Astrocyte of the spinal cord (primary cell): ENCODE measurements around the gene SLAMF8.

Source experiments
- DNase-seq: peaks from one replicate; pipeline ENCODE4 v3.0.0; 2011; ENCODE audit warnings: low read depth, low spot score
- H3K4me3 ChIP-seq: 2 replicates; pipeline ENCODE4 v1.5.1; 2011; ENCODE audit warnings: low read depth, mild to moderate bottlenecking, low read length, moderate library complexity
- in situ Hi-C: cut with HindIII; loops from 2 replicates; pipeline ENCODE4 v1.10.0; 2017; ENCODE audit warnings: low sequenced_read_pairs
- TF ChIP-seq, protein P1 (sequence below): IDR thresholded peaks from 2 replicates; pipeline ENCODE4 v1.5.1; 2012; ENCODE audit warnings: low read depth, mild to moderate bottlenecking, low read length, inconsistent platforms

Gene SLAMF8

DNA sequence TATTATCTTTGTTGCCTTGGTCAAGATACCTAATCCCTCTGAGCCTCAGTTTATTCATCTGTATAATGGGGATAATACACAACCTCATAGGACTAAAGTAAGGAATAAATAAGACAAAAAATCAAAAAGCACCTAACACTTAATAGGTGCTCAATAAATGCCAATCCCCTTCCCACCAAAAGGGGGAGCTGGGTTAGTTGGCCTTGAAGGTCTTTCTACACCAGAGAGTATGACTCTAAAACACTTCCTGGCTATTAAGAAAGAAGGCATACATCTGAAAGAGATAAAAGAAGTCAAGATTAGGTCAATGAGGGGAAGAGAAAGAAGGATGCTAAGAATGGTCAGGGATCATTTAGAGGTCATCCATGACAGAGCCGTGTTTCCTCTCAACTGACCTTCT is 24.7 kb downstream of the SLAMF8 start:
- in situ Hi-C loops, result no loop called here
- TF ChIP-seq, protein P1, sequence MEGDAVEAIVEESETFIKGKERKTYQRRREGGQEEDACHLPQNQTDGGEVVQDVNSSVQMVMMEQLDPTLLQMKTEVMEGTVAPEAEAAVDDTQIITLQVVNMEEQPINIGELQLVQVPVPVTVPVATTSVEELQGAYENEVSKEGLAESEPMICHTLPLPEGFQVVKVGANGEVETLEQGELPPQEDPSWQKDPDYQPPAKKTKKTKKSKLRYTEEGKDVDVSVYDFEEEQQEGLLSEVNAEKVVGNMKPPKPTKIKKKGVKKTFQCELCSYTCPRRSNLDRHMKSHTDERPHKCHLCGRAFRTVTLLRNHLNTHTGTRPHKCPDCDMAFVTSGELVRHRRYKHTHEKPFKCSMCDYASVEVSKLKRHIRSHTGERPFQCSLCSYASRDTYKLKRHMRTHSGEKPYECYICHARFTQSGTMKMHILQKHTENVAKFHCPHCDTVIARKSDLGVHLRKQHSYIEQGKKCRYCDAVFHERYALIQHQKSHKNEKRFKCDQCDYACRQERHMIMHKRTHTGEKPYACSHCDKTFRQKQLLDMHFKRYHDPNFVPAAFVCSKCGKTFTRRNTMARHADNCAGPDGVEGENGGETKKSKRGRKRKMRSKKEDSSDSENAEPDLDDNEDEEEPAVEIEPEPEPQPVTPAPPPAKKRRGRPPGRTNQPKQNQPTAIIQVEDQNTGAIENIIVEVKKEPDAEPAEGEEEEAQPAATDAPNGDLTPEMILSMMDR, result peak; percentile 17
- DNase-seq, result no peak
- no peak overlapping the region for H3K4me3 ChIP-seq

DNA sequence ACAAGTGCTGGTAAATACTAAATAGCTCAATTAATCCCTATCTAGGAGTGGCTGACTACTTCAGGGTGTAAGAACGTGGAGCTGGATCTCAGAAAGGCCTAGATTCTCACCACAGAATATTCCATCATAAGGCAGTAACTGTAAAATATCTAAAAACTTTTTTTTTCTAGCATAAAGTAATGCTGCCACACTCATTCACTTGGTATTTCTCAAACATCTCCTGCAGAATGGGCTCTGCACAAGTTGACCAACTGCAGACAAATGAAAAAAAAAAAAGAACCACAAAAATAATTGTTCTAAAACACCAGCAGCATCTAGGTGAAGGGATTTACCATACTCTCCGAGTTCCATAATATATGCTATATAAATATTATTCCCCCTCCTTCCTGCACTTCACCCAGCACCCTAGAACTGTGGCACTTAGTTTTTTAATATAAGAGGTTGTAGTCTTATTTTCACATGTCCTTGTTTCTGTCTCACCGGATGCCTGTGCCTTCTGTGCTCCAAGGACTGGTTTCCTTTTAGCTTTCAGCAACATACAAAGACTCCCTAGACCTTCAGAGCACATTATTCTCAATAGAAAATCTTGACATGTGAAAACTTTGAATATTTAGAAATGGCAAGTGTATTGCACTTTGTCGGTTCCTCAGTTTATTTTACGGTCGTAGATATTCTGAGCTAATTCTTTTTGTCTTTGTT is 26.9 kb downstream of the SLAMF8 start:
- TF ChIP-seq, protein P1, result no peak
- in situ Hi-C loops, result no loop called here
- peak; percentile 48 for DNase-seq
- H3K4me3 ChIP-seq, result peak overlapping the region; percentile 51

DNA sequence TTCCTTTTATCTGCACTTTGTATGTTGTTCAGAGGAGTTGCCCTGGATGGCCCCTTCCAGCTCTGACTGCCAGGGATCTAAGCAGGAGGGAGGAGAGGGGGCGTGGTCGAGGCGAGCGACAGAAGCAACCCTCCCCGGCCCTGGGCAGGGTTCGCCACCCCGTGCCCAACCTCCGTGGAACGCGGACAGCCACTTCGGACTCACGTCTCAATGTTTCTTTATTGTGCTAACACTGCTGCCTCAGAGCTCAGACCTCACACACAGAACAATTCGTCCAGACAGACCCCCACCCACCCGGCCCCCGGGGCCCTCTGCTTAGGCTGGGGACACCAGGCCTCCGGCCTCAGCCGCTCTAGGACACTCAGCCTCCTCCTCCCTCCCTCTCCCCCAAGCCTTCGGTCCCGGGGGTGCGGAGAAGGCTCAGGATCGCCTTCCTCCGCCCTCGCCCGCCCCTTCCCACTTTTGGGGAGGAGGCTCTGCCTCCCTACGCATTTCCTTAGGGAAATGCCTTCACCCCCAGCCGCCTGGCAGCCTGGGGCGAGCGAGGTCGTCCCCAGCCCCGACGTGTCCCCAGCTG is 27.5 kb downstream of the SLAMF8 start:
- peak overlapping the region; percentile 51 for H3K4me3 ChIP-seq
- TF ChIP-seq, protein P1, result no peak
- in situ Hi-C loops, result no loop called here
- peak; percentile 57 for DNase-seq

DNA sequence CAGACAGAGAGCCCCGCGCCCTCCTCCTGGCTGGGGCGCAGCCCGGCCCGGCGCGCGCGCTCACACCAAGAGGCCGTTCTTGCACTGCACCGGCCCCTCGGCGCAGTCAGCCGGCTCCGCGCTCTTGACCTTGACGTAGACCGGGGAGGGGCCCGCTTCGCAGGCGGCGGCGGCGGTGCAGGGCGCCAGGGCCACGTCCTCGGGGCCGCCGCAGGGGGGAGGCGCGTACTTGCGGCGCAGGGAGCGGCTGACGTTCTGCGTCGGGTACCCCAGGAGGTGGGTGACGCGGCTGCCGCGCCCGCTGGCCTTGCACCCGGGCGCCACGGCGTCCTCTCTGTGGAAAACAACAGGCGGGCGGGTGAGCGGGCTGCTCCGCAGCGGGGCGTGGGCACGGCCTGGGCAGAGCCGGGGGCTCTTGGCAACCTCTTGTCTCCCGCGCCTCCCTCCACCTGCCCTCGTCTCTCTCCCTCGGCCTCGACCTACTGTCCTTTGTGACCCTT is 28.1 kb downstream of the SLAMF8 start:
- peak overlapping the region; percentile 51 for H3K4me3 ChIP-seq
- in situ Hi-C loops, result no loop called here
- TF ChIP-seq, protein P1, result no peak
- peak; percentile 88 for DNase-seq

DNA sequence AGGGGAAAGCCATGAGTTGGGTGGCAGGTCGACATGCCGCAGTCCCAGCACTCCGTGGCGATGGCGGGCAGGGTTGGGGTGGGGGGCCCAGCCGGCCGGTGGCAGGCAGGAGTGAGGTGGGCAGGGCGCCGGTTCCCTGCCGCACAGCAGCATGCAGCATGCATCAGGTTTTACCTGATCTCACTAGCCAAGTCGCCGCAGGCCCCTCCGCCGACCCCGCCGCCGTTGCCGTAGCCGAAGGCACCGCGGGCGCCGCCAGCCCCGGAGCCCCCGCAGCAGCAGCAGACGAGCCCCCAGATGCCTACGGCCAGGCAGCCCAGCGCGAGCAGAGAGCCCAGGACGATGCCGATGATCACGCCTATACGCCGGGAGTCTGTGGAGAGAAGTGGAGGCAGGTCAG is 29.0 kb downstream of the SLAMF8 start:
- no peak for DNase-seq
- TF ChIP-seq, protein P1, result no peak
- in situ Hi-C loops, result no loop called here
- H3K4me3 ChIP-seq, result no peak overlapping the region

DNA sequence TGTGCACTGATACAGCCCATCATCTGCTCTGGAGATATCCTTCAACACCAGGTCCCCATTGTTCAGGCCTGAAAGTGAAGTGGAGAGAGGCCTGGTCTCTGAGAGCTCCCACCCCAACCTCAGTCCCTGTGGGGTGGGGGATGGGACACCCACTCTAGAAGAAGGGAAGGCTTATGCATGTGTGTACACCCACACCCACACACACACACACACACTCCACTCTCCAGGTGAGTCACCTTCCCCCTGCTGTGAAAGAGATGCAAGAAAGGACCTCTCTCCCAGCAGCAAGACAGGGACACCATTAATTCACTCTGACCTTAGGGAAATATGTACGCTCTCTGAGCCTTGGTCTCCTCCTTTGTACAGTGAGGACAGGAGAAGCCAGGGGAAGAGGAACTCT is 29.9 kb downstream of the SLAMF8 start:
- TF ChIP-seq, protein P1, result no peak
- no peak overlapping the region for H3K4me3 ChIP-seq
- in situ Hi-C loops, result no loop called here
- DNase-seq, result peak; percentile 45
